SK-N-SH treated with all-trans-retinoic acid at 6 μM for 48 hours (cell line): Measurements from ENCODE around the gene ZNF410.

Source experiments
- ATAC-seq: fragments of 200-7000 bp; cut with Tn5 transposase; 3 replicates; pipeline ENCODE4 v1.9.1; 2020; ENCODE audit warnings: mild to moderate bottlenecking, moderate library complexity
- ARNTL ChIP-seq: fragments of 450-650 bp; formaldehyde crosslinking; IDR thresholded peaks from 2 replicates; pipeline ENCODE4 v1.5.0; 2020; ENCODE audit warnings: low read depth, mild to moderate bottlenecking, moderate library complexity, borderline replicate concordance
- BACH2 ChIP-seq: fragments of 250-450 bp; sonication (Bioruptor Pico); IDR thresholded peaks from 2 replicates; pipeline ENCODE4 v1.9.0; 2021; ENCODE audit warnings: mild to moderate bottlenecking, borderline replicate concordance
- CREB5 ChIP-seq: fragments of 250-450 bp; sonication (Bioruptor Pico); IDR thresholded peaks from 2 replicates; pipeline ENCODE4 v1.5.1; 2020; ENCODE audit warnings: low read depth, mild to moderate bottlenecking, moderate library complexity
- CSDC2 ChIP-seq: fragments of 250-450 bp; sonication (Bioruptor Pico); IDR thresholded peaks from 2 replicates; pipeline ENCODE4 v1.5.0; 2020; ENCODE audit warnings: mild to moderate bottlenecking, moderate library complexity
- CSRNP3 ChIP-seq: fragments of 250-450 bp; sonication (Bioruptor Pico); IDR thresholded peaks from 2 replicates; pipeline ENCODE4 v1.5.1; 2021; ENCODE audit warnings: mild to moderate bottlenecking, moderate library complexity
- ESRRG ChIP-seq: fragments of 250-450 bp; sonication (Bioruptor Pico); IDR thresholded peaks from 2 replicates; pipeline ENCODE4 v1.6.1; 2021; ENCODE audit warnings: mild to moderate bottlenecking
- GLIS3 ChIP-seq: fragments of 250-450 bp; sonication (Bioruptor Pico); IDR thresholded peaks from 2 replicates; pipeline ENCODE4 v1.5.0; 2020; ENCODE audit warnings: mild to moderate bottlenecking, moderate library complexity
- ISL1 ChIP-seq: fragments of 250-450 bp; sonication (Bioruptor Pico); IDR thresholded peaks from 2 replicates; pipeline ENCODE4 v2.1.2; 2022; ENCODE audit warnings: mild to moderate bottlenecking, moderate library complexity
- PATZ1 ChIP-seq: fragments of 250-450 bp; sonication (Bioruptor Pico); IDR thresholded peaks from 2 replicates; pipeline ENCODE4 v1.8.0; 2020; ENCODE audit warnings: mild to moderate bottlenecking, moderate library complexity, borderline replicate concordance
- PPARA ChIP-seq: fragments of 250-450 bp; sonication (Bioruptor Pico); IDR thresholded peaks from 2 replicates; pipeline ENCODE4 v1.5.0; 2020; ENCODE audit warnings: mild to moderate bottlenecking, borderline replicate concordance
- RARB ChIP-seq: fragments of 250-450 bp; sonication (Bioruptor Pico); IDR thresholded peaks from 2 replicates; pipeline ENCODE4 v1.8.0; 2021; ENCODE audit warnings: mild to moderate bottlenecking, moderate library complexity
- SNAI2 ChIP-seq: fragments of 250-450 bp; sonication (Bioruptor Pico); IDR thresholded peaks from 2 replicates; pipeline ENCODE4 v1.5.0; 2020; ENCODE audit warnings: mild to moderate bottlenecking, moderate library complexity
- TCF4 ChIP-seq: fragments of 250-450 bp; sonication (Bioruptor Pico); IDR thresholded peaks from 2 replicates; pipeline ENCODE4 v1.8.0; 2021; ENCODE audit warnings: mild to moderate bottlenecking, moderate library complexity, borderline replicate concordance
- TOX ChIP-seq: fragments of 250-450 bp; sonication (Bioruptor Pico); IDR thresholded peaks from 2 replicates; pipeline ENCODE4 v1.8.0; 2021; ENCODE audit warnings: mild to moderate bottlenecking, moderate library complexity, borderline replicate concordance
- TSHZ2 ChIP-seq: fragments of 250-450 bp; sonication (Bioruptor Pico); IDR thresholded peaks from 2 replicates; pipeline ENCODE4 v1.5.0; 2020; ENCODE audit warnings: mild to moderate bottlenecking, moderate library complexity
- ZC3H10 ChIP-seq: fragments of 250-450 bp; sonication (Bioruptor Pico); IDR thresholded peaks from 2 replicates; pipeline ENCODE4 v1.5.1; 2021; ENCODE audit warnings: mild to moderate bottlenecking, moderate library complexity
- ZFP3 ChIP-seq: fragments of 250-450 bp; sonication (Bioruptor Pico); IDR thresholded peaks from 2 replicates; pipeline ENCODE4 v1.5.0; 2020; ENCODE audit warnings: mild to moderate bottlenecking, moderate library complexity
- ZFP30 ChIP-seq: fragments of 450-650 bp; formaldehyde crosslinking; IDR thresholded peaks from 2 replicates; pipeline ENCODE4 v1.5.0; 2022; ENCODE audit warnings: mild to moderate bottlenecking, moderate library complexity
- ZNF565 ChIP-seq: fragments of 450-650 bp; formaldehyde crosslinking; conservative IDR thresholded peaks from 2 replicates; pipeline ENCODE4 v1.5.0; 2020; ENCODE audit warnings: low read depth, mild to moderate bottlenecking, moderate library complexity
- ZNF70 ChIP-seq: fragments of 450-650 bp; formaldehyde crosslinking; IDR thresholded peaks from 2 replicates; pipeline ENCODE4 v1.5.0; 2020; ENCODE audit warnings: mild to moderate bottlenecking, moderate library complexity
- ZNF8 ChIP-seq: fragments of 450-650 bp; formaldehyde crosslinking; IDR thresholded peaks from 2 replicates; pipeline ENCODE4 v1.5.0; 2020; ENCODE audit warnings: mild to moderate bottlenecking, moderate library complexity

ZNF410 gene

GRCh38 chr14:73924337-73924736 is 37.7 kb downstream of the ZNF410 start (continued):
- no peak for TF ChIP-seq PATZ1

- peak; percentile 60 for ATAC-seq
- TF ChIP-seq ZFP30 (CRISPR knock-in tag) (no peak), ZC3H10 (CRISPR knock-in tag) (no peak), SNAI2 (CRISPR knock-in tag) (no peak), CSDC2 (no peak), TOX (no peak), CSRNP3 (CRISPR knock-in tag) (no peak), ZFP3 (no peak), BACH2 (no peak), PPARA (no peak), CREB5 (CRISPR knock-in tag) (no peak), GLIS3 (CRISPR knock-in tag) (no peak), ZNF8 (CRISPR knock-in tag) (no peak), ISL1 (CRISPR knock-in tag) (no peak), ARNTL (CRISPR knock-in tag) (no peak), PATZ1 (no peak), ESRRG (CRISPR knock-in tag) (no peak), TCF4 (CRISPR knock-in tag) (no peak), RARB (no peak), ZNF565 (CRISPR knock-in tag) (no peak), TSHZ2 (CRISPR knock-in tag) (no peak)
Observed at GRCh38 chr14:73935666-73936065, 49.0 kb downstream of the ZNF410 start.

- TF ChIP-seq ZNF565 (CRISPR knock-in tag) = no peak
- TF ChIP-seq ARNTL (CRISPR knock-in tag) = no peak
- no peak for TF ChIP-seq ZNF8 (CRISPR knock-in tag)
- TF ChIP-seq SNAI2 (CRISPR knock-in tag) = no peak
- TF ChIP-seq CSDC2 = no peak
- TF ChIP-seq TOX = no peak
- TF ChIP-seq TSHZ2 (CRISPR knock-in tag) = no peak
- TF ChIP-seq ZFP30 (CRISPR knock-in tag) = no peak
- no peak for TF ChIP-seq ZNF70 (CRISPR knock-in tag)
- TF ChIP-seq CSRNP3 (CRISPR knock-in tag) = no peak
- no peak for TF ChIP-seq PATZ1
- TF ChIP-seq ZFP3 = no peak
- TF ChIP-seq, all 23 proteins: peak for 0
- ATAC-seq = no peak
Observed at GRCh38 chr14:73936548-73936947, 49.9 kb downstream of the ZNF410 start.
